ENCODE measurements around the gene CARF. TPM values are rescaled to one million over a fixed set of nuclear protein-coding genes. Genes with fewer than 3 reads are reported as not detected.
"Not testable (repeated sequence)": the region's sequence is repeated elsewhere in the genome, so short reads cannot be mapped to it uniquely, and the experiment has no call there.

CARF gene
- total and polyA plus RNA-seq, 2 donors (not counting 1 experiment from before 2014, with no cell fraction given) = 11.3 to 27.5 TPM

- Histone ChIP-seq H3K36me3 (replicated peaks in 1 of 2; ENCODE audit: control extremely low read depth in 1 of 2, control insufficient read depth in 1 of 2, extremely low read depth in 1 of 2, insufficient read depth in 2 of 2, low read length in 1 of 2) (peaks cover 0 to 8% of the 10 kb centered on the region in 2 experiments), H3K9ac (ENCODE audit: low read length) (no peak overlapping the region), H3K27ac (ENCODE audit: low read length in 2 of 2) (no peak overlapping the region), H3K4me1 (ENCODE audit: control insufficient read depth in 2 of 2, insufficient read depth in 2 of 2, low read length in 2 of 2) (no peaks in the 10 kb centered on the region), H3K4me2 (replicated peaks; ENCODE audit: low read depth, low read length, poor library complexity, severe bottlenecking) (no peak overlapping the region), H4K20me1 (ENCODE audit: control insufficient read depth, insufficient read depth, low read length, poor library complexity, severe bottlenecking) (no peaks in the 10 kb centered on the region), H3K9me3 (ENCODE audit: control extremely low read depth in 1 of 3, control insufficient read depth in 2 of 3, insufficient read depth in 1 of 3, low read length in 2 of 3) (no peaks in the 10 kb centered on the region), H2AFZ (ENCODE audit: insufficient read depth, low read depth, low read length, poor library complexity, severe bottlenecking) (no peak overlapping the region), H3K27me3 (replicated peaks in 1 of 4; ENCODE audit: control extremely low read depth in 1 of 4, control insufficient read depth in 3 of 4, insufficient read depth in 4 of 4, low read length in 3 of 4) (no peaks in the 10 kb centered on the region), H3K4me3 (ENCODE audit: control extremely low read depth in 1 of 5, extremely low read depth in 1 of 5, insufficient read depth in 1 of 5, low read depth in 2 of 5, low read length in 4 of 5) (no peak overlapping the region), H3K79me2 (ENCODE audit: control insufficient read depth, insufficient read depth, low read length) (no peaks in the 10 kb centered on the region)
- WGBS (ENCODE audit: insufficient coverage) = 100% methylated on average over 1 of the region's 4 CpGs
- ATAC-seq (ENCODE audit: low read depth) = no peak
- no peak overlapping the region for H3K27ac Mint-ChIP-seq
- no peak for DNase-seq
- CTCF ChIA-PET = interaction anchor here (0.8 kb wide), 1 partner anchor 391 kb away, joined by 6 read pairs; no protein-coding TSS in a partner anchor
- TF ChIP-seq CTCF (IDR thresholded peaks at IDR 0.05) (no peak), EZH2 (IDR thresholded peaks at IDR 0.05; ENCODE audit: borderline replicate concordance, insufficient read depth, low read depth, low read length, poor library complexity, severe bottlenecking) (no peak)
- intact Hi-C loops (cut with micrococcal nuclease) = no loop called here
- no peaks in the 10 kb centered on the region for H3K27me3 Mint-ChIP-seq
- POLR2A ChIA-PET = no interaction called here
- H3K4me1 Mint-ChIP-seq = no peaks in the 10 kb centered on the region
- H3K9me3 Mint-ChIP-seq (ENCODE audit: insufficient read depth) = no peaks in the 10 kb centered on the region
- H3K4me3 Mint-ChIP-seq = no peak overlapping the region
Observed at GRCh38 chr2:202963712-202964111, 51.6 kb downstream of the CARF start.

GRCh38 chr2:202965810-202966460 is 53.9 kb downstream of the CARF start:
- H3K4me1 ChIP-seq (ENCODE audit: control insufficient read depth in 2 of 2, insufficient read depth in 2 of 2, low read length in 2 of 2) = no peaks in the 10 kb centered on the region
- DNase-seq = no peak
- H3K4me1 Mint-ChIP-seq = no peaks in the 10 kb centered on the region
- H3K27ac Mint-ChIP-seq = no peak overlapping the region
- no peaks in the 10 kb centered on the region for H4K20me1 ChIP-seq (ENCODE audit: control insufficient read depth, insufficient read depth, low read length, poor library complexity, severe bottlenecking)
- no peaks in the 10 kb centered on the region for H3K79me2 ChIP-seq (ENCODE audit: control insufficient read depth, insufficient read depth, low read length)
- no peak overlapping the region for H2AFZ ChIP-seq (ENCODE audit: insufficient read depth, low read depth, low read length, poor library complexity, severe bottlenecking)
- no peak for ATAC-seq (ENCODE audit: low read depth)
- H3K4me3 Mint-ChIP-seq = no peak overlapping the region
- 27% methylated on average over 3 of the region's 5 CpGs for WGBS (ENCODE audit: insufficient coverage)
- H3K36me3 ChIP-seq (replicated peaks in 1 of 2; ENCODE audit: control extremely low read depth in 1 of 2, control insufficient read depth in 1 of 2, extremely low read depth in 1 of 2, insufficient read depth in 2 of 2, low read length in 1 of 2) = peaks cover 0 to 6% of the 10 kb centered on the region in 2 experiments
- H3K27ac ChIP-seq (ENCODE audit: low read length in 2 of 2) = no peak overlapping the region
- TF ChIP-seq EZH2 (IDR thresholded peaks at IDR 0.05; ENCODE audit: borderline replicate concordance, insufficient read depth, low read depth, low read length, poor library complexity, severe bottlenecking) (no peak), CTCF (IDR thresholded peaks at IDR 0.05) (no peak)
- H3K9me3 ChIP-seq (ENCODE audit: control extremely low read depth in 1 of 3, control insufficient read depth in 2 of 3, insufficient read depth in 1 of 3, low read length in 2 of 3) = no peaks in the 10 kb centered on the region
- intact Hi-C loops (cut with micrococcal nuclease) = no loop called here
- ChIA-PET CTCF (no interaction called here), POLR2A (no interaction called here)
- no peaks in the 10 kb centered on the region for H3K27me3 Mint-ChIP-seq
- H3K4me3 ChIP-seq (ENCODE audit: control extremely low read depth in 1 of 5, extremely low read depth in 1 of 5, insufficient read depth in 1 of 5, low read depth in 2 of 5, low read length in 4 of 5) = no peak overlapping the region
- no peaks in the 10 kb centered on the region for H3K27me3 ChIP-seq (replicated peaks in 1 of 4; ENCODE audit: control extremely low read depth in 1 of 4, control insufficient read depth in 3 of 4, insufficient read depth in 4 of 4, low read length in 3 of 4)
- no peaks in the 10 kb centered on the region for H3K9me3 Mint-ChIP-seq (ENCODE audit: insufficient read depth)
- H3K9ac ChIP-seq (ENCODE audit: low read length) = no peak overlapping the region
- H3K4me2 ChIP-seq (replicated peaks; ENCODE audit: low read depth, low read length, poor library complexity, severe bottlenecking) = no peak overlapping the region

GRCh38 chr2:202969404-202969803 is 57.3 kb downstream of the CARF start:
- H3K4me1 Mint-ChIP-seq; CTCF ChIA-PET; H3K36me3 ChIP-seq (replicated peaks in 1 of 2; ENCODE audit: control extremely low read depth in 1 of 2, control insufficient read depth in 1 of 2, extremely low read depth in 1 of 2, insufficient read depth in 2 of 2, low read length in 1 of 2); DNase-seq; H3K9ac ChIP-seq (ENCODE audit: low read length); ATAC-seq (ENCODE audit: low read depth); POLR2A ChIA-PET; H4K20me1 ChIP-seq (ENCODE audit: control insufficient read depth, insufficient read depth, low read length, poor library complexity, severe bottlenecking); H3K9me3 ChIP-seq (ENCODE audit: control extremely low read depth in 1 of 3, control insufficient read depth in 2 of 3, insufficient read depth in 1 of 3, low read length in 2 of 3); H3K4me3 Mint-ChIP-seq; H2AFZ ChIP-seq (ENCODE audit: insufficient read depth, low read depth, low read length, poor library complexity, severe bottlenecking); H3K9me3 Mint-ChIP-seq (ENCODE audit: insufficient read depth); H3K4me1 ChIP-seq (ENCODE audit: control insufficient read depth in 2 of 2, insufficient read depth in 2 of 2, low read length in 2 of 2); H3K79me2 ChIP-seq (ENCODE audit: control insufficient read depth, insufficient read depth, low read length); H3K4me3 ChIP-seq (ENCODE audit: control extremely low read depth in 1 of 5, extremely low read depth in 1 of 5, insufficient read depth in 1 of 5, low read depth in 2 of 5, low read length in 4 of 5); H3K27ac Mint-ChIP-seq; H3K27me3 Mint-ChIP-seq; H3K27me3 ChIP-seq (replicated peaks in 1 of 4; ENCODE audit: control extremely low read depth in 1 of 4, control insufficient read depth in 3 of 4, insufficient read depth in 4 of 4, low read length in 3 of 4); H3K27ac ChIP-seq (ENCODE audit: low read length in 2 of 2); intact Hi-C loops (cut with micrococcal nuclease); H3K4me2 ChIP-seq (replicated peaks; ENCODE audit: low read depth, low read length, poor library complexity, severe bottlenecking): not testable (repeated sequence)
- no CpG with 5 or more reads among the region's 2 CpGs for WGBS (ENCODE audit: insufficient coverage)
